AG09319 (cell line): Measurements from ENCODE around the gene EFCAB6.

ENCODE experiments used
- DNase-seq: peaks from one replicate; pipeline ENCODE4 v3.0.0-alpha.2; 2010; ENCODE audit warnings: low read depth; ENCODE audit errors: extremely low read depth
- CTCF ChIP-seq: IDR thresholded peaks from 2 replicates; pipeline ENCODE4 v1.5.1; 2011; ENCODE audit warnings: low read depth, mild to moderate bottlenecking, inconsistent platforms, low read length, moderate library complexity

Gene EFCAB6

DNA sequence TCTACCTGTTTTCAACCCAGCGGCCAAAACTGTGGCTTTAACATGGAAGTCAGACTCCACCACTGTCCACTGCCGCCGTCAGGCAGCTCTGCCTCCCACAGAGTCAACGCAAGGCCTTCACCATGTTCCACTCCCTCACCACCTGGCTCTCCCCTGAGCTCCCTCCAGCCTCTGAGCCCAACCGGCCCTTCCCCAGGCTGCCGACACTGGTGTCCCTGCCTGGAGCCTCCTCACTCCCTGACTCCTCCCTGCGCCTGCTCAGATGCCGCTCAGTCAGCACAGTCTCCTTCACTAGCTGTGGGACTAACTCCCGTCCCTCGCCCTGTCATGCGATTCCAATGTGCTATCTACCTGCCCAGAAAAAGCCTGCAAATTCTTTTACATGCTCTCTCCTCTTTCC lies 33.9 kb upstream of the EFCAB6 start:
- no peak for DNase-seq
- no peak for TF ChIP-seq CTCF

- no peak for TF ChIP-seq CTCF
- DNase-seq, result no peak
Measured at GRCh38 chr22:43844560-43845545, 32.7 kb upstream of the EFCAB6 start.

DNA sequence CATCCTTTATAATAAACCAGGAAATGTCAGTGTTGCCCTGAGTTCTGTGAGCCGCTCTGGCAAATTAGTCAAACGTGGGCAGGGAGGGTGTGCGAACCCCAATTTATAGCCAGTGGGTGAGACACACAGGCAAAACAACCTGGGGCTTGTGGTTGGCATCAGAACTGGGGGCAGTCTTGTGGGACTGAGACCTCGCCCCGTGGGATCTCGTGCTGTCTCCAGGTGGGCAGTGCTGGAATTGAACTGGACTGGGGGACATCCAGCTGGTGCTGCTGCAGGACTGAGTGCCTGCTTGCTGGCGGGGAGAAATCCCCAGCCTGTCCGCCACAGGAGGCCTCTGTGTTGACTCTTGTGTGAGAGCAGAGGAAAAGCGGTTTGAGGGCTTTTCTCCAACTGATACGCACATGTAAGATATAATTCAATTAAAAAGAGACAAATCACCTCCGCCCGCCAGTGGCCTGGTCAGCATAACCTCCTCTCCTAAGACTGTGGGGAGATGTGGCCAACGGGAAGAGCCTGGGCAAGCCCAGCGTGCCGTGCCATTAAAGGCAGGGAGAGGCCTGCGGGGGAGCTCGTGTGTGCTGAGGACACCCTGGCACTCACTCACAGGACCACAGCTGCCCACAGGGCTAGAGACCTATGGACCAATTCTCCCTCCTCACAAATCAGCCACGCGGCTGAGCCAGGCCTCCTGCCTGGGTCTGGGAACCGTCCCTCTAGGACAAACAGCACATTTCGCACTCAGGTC lies 31.9 kb upstream of the EFCAB6 start:
- no peak for DNase-seq
- no peak for TF ChIP-seq CTCF

DNA sequence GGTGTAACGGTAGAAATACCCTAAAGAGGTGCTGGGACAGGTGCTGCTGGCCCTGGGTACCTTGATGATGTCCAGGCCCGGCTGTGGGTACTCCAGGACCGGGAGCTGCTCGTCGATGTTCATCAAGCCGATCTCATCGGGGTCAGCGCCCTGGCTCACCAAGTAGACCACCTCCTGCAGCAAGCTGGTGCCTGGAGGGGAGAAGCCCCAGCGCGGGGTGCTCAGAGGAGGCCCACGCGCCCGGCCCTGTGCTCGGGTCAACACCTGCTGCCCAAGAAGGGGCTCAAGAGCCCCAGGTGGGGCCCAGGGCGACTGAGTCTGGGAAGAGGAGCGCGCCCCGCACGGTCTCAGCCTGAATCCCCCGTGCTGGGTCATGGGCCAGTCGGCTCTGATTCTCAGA lies 29.6 kb upstream of the EFCAB6 start:
- no peak for TF ChIP-seq CTCF
- DNase-seq, result no peak

- no peak for TF ChIP-seq CTCF
- DNase-seq, result no peak
Measured at GRCh38 chr22:43840851-43841250, 28.7 kb upstream of the EFCAB6 start.

DNA sequence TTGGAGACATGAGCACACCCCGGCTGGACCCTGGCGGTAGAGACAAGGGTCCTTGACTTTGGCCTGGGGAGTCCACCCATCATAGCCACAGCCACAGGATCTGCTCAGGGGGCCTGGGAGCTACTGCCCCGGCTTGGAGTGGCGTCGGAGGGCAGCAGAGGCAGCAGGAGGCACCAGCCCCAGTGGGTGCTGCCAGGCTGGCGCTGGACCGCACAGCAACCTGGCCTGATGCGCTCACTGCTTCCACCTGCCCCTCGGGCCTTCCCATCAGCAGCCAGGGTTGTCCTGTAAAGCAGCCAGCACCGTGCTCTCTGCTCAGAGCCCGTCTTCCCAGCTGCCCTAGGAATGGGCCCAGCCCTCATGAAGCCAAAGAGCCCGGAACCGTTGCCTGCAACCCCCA lies 28.3 kb upstream of the EFCAB6 start:
- TF ChIP-seq CTCF, result no peak

DNA sequence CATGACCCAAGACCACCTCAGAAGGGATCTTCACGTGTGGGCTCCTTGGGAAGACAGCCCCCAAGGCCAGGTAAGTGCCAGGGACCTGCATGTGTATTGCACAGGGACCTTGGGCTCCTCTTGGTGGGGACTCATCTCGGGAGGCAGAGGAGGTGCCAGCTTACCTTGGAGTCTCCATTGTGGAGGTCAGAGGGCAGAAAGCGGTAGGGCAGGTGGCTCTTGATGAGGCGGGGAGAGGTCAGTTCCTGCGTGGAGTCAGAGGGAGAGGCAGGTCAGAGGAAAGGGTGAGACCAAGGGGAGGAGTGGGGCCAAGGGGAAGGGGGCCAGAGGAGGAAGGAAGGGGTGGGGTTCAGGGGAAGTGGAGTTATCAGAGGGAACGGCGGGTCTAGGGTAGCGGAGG lies 27.7 kb upstream of the EFCAB6 start:
- TF ChIP-seq CTCF, result no peak
- no peak for DNase-seq

More for the DNA sequence above, 28.3 kb upstream of the EFCAB6 start:
- DNase-seq, result no peak
